Spleen (tissue), 11 donors: ENCODE results near the gene NRROS. TPM values are rescaled to one million over a fixed set of nuclear protein-coding genes. Genes with fewer than 3 reads are reported as not detected.
A peak's percentile ranks its signal among the peaks of the same experiment; 100 is the strongest.

Source experiments
- DNase-seq: peaks from one replicate; pipeline ENCODE4 v3.0.0-alpha.2; 2020
- H3K27ac ChIP-seq, 8 donors: fragments of 200-600 bp; sonication (generic) in 7 of 8; 1 replicate in 4 of 8; 2 replicates in 4 of 8; pipeline versions ENCODE4 v1.5.0 to v1.8.0; 2016 to 2021; ENCODE audit warnings: inconsistent platforms in 4 of 8, mild to moderate bottlenecking in 4 of 8, moderate library complexity in 1 of 8
- H3K27me3 ChIP-seq, 7 donors: fragments of 200-600 bp; sonication (generic) in 6 of 7; replicated peaks in 1 of 7; 1 replicate in 4 of 7; 2 replicates in 3 of 7; pipeline versions ENCODE4 v1.5.0 to v1.8.0; 2016 to 2021; ENCODE audit warnings: inconsistent platforms in 3 of 7, mild to moderate bottlenecking in 1 of 7
- H3K36me3 ChIP-seq, 6 donors: fragments of 200-600 bp; sonication (generic) in 5 of 6; 1 replicate in 4 of 6; 2 replicates in 2 of 6; pipeline versions ENCODE4 v1.5.0 to v1.8.0; 2016 to 2021; ENCODE audit warnings: inconsistent platforms in 2 of 6
- H3K4me1 ChIP-seq, 6 donors: fragments of 200-600 bp; sonication (generic) in 5 of 6; 1 replicate in 3 of 6; 2 replicates in 3 of 6; pipeline versions ENCODE4 v1.5.0 to v1.8.0; 2016 to 2021; ENCODE audit warnings: inconsistent platforms in 3 of 6
- H3K4me3 ChIP-seq, 8 donors: fragments of 200-600 bp; sonication (generic) in 7 of 8; 1 replicate in 4 of 8; 2 replicates in 4 of 8; pipeline versions ENCODE4 v1.5.0 to v1.8.0; 2016 to 2021; ENCODE audit warnings: inconsistent platforms in 4 of 8, mild to moderate bottlenecking in 4 of 8, moderate library complexity in 2 of 8
- H3K9me3 ChIP-seq, 8 donors: fragments of 200-600 bp; sonication (generic) in 7 of 8; 1 replicate in 4 of 8; 2 replicates in 4 of 8; pipeline versions ENCODE4 v1.5.0 to v1.8.0; 2016 to 2021; ENCODE audit warnings: inconsistent platforms in 4 of 8
- CTCF ChIP-seq, 11 experiments: fragments of 200-600 bp in 7 of 11; fragments of 450-650 bp in 4 of 11; sonication (generic) in 4 of 11; IDR thresholded peaks in 8 of 11; conservative IDR thresholded peaks in 3 of 11; 1 replicate in 7 of 11; 2 replicates in 4 of 11; pipeline versions ENCODE4 v1.4.0 to v1.8.0; 2016 to 2021; ENCODE audit warnings: antibody characterized with exemption in 11 of 11, inconsistent platforms in 4 of 11, mild to moderate bottlenecking in 1 of 11
- POLR2A ChIP-seq, 3 donors: fragments of 450-650 bp; IDR thresholded peaks; one replicate each; pipeline ENCODE4 v1.5.1; 2017; ENCODE audit warnings: antibody characterized with exemption in 3 of 3, mild to moderate bottlenecking in 1 of 3
- POLR2AphosphoS5 ChIP-seq, 3 donors: sonication (generic); formaldehyde crosslinking; IDR thresholded peaks; one replicate each; pipeline ENCODE4 v1.5.1; 2017; ENCODE audit warnings: antibody characterized with exemption in 3 of 3
- WGBS, 5 donors: extraction: QIAGEN DNeasy Blood & Tissue Kit in 3 of 5; methylation state at CpG; one replicate each; pipeline versions ENCODE4 v1.1.5 to v1.1.7; 2013 to 2018; 5-methylcytosine and 5-hydroxymethylcytosine counted together
- intact Hi-C: fragments of 100-400 bp; cut with DNase I; formaldehyde crosslinking; loops from one replicate; pipeline ENCODE4 v1.15.0; 2023; ENCODE audit warnings: low total_unique reads
- polyA plus RNA-seq, 3 donors: library from polyadenylated mRNA; stranded (reverse); fragments of 200-250 nt; gene quantifications; one replicate each; pipeline ENCODE4 v1.2.1, GENCODE V29; 2013
- total RNA-seq, 7 donors: library from RNA; depleted of rRNA in 3 of 7; stranded (reverse); fragments of >200 nt in 3 of 7; fragmentation: NEBNext Ultra II Directional in 4 of 7; extraction: Animal tissue kit (Norgen Biotek cat#: 25700) in 4 of 7; gene quantifications; one replicate each; pipeline versions ENCODE4 v1.1.0 to v1.2.1, GENCODE V29; 2016 to 2021
- donor health status: healthy with polysubstance abuse.
- donor health status: DM: no; HTN: no; CAD: no; lungs with moderate emphysema.
- donor health status: DM: no; HTN: no; CAD: no.
- donor health status: Bipolar disorder and iron deficiency.
- donor health status: healthy.
- donor health status: DM: no; HTN: no; CAD: no.
- donor health status: DM: yes; HTN: yes; CAD: no.

The NRROS gene
- total and polyA plus RNA-seq, 10 donors, result 7.8 to 35.2 (median 29.9) TPM

DNA sequence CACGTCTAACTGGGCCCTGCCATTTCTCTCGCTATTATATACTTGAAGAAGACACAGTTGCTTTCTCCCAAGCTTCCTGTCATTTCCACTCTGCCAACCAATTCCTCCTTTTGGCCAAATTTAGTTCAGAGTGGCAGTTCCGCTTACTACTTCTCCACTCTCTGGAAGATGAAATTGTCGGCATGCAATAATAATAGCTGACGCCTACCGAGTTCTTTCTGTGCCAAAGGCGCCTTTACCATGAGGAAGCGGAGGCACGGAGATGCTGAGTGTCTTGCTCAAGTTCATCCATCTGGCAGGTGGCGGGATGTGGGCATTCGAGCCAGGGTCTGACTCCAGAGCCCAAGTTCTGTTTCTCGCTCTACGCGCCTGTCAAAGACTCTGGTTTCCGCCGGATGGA is 14.6 kb upstream of the NRROS start:
- Histone ChIP-seq H3K27me3 (no peaks in the 10 kb centered on the region), H3K27ac (peak overlapping the region; percentile 40 to 82 (median 60)), H3K4me1 (peaks cover 10 to 67% (median 34%) of the 10 kb centered on the region in 6 donors), H3K9me3 (no peaks in the 10 kb centered on the region), H3K4me3 (peak overlapping the region in 3 of 8 donors; percentile 8 to 40 (median 16)), H3K36me3 (no peaks in the 10 kb centered on the region)
- intact Hi-C loops, result no loop called here
- TF ChIP-seq POLR2AphosphoS5 (IDR thresholded peaks at IDR 0.05) (peak in 1 of 3 donors; percentile 30), CTCF (IDR thresholded peaks at IDR 0.05 in 8 of 11, conservative IDR thresholded peaks at IDR 0.05 in 3 of 11) (no peak)
- peak; percentile 82 for DNase-seq
- 60 to 86% (median 78%) methylated on average over 16 of the region's 16 CpGs for WGBS, 5 donors

GRCh38 chr3:196625331-196625730 is 14.2 kb upstream of the NRROS start:
- 61 to 92% (median 76%) methylated on average over 6 of the region's 6 CpGs for WGBS, 5 donors
- H3K27ac ChIP-seq, result peak overlapping the region in 5 of 8 donors; percentile 59 to 82 (median 70)

GRCh38 chr3:196627918-196628231 is 11.6 kb upstream of the NRROS start:
- intact Hi-C loops, result no loop called here
- DNase-seq, result no peak
- H3K4me1 ChIP-seq, result peaks cover 17 to 66% (median 35%) of the 10 kb centered on the region in 6 donors
- no peak overlapping the region for H3K4me3 ChIP-seq
- H3K27ac ChIP-seq, result no peak overlapping the region
- 92 to 98% (median 95%) methylated on average over 8 of the region's 8 CpGs for WGBS, 5 donors
- peaks cover 0 to 5% (median 0%) of the 10 kb centered on the region in 6 donors for H3K36me3 ChIP-seq
- no peaks in the 10 kb centered on the region for H3K27me3 ChIP-seq
- no peaks in the 10 kb centered on the region for H3K9me3 ChIP-seq
- TF ChIP-seq CTCF (IDR thresholded peaks at IDR 0.05 in 8 of 11, conservative IDR thresholded peaks at IDR 0.05 in 3 of 11) (no peak), POLR2A (IDR thresholded peaks at IDR 0.05) (no peak), POLR2AphosphoS5 (IDR thresholded peaks at IDR 0.05) (no peak)

More at GRCh38 chr3:196625331-196625730, 14.2 kb upstream of the NRROS start:
- TF ChIP-seq POLR2A (IDR thresholded peaks at IDR 0.05) (no peak), POLR2AphosphoS5 (IDR thresholded peaks at IDR 0.05) (no peak), CTCF (IDR thresholded peaks at IDR 0.05 in 8 of 11, conservative IDR thresholded peaks at IDR 0.05 in 3 of 11) (no peak)
- Histone ChIP-seq H3K36me3 (no peaks in the 10 kb centered on the region), H3K4me1 (peaks cover 9 to 67% (median 30%) of the 10 kb centered on the region in 6 donors), H3K4me3 (peak overlapping the region in 1 of 8 donors; percentile 40), H3K27me3 (no peaks in the 10 kb centered on the region), H3K9me3 (no peaks in the 10 kb centered on the region)
- DNase-seq, result no peak
- intact Hi-C loops, result no loop called here

DNA sequence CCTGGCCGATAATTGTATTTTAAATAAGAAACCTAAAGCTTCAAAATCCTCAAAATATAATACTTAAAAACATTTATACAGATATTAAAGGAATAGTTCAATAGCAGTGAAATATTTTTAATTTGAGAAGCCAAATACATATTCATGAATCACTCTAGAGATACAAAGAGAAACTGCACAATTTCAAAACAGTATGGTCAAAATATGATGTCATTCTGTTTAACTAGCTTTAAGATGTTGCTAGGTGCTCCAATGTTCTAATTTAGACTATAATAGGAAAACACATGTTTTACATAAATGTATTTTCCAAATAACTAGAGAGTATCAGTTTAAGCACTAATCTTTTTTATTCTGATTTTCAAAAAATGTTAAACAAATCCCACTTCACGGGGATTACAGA is 10.3 kb upstream of the NRROS start:
- Histone ChIP-seq H3K36me3 (peaks cover 0 to 5% (median 0%) of the 10 kb centered on the region in 6 donors), H3K9me3 (no peaks in the 10 kb centered on the region), H3K4me1 (peaks cover 20 to 66% (median 37%) of the 10 kb centered on the region in 6 donors), H3K27me3 (no peaks in the 10 kb centered on the region), H3K4me3 (no peak overlapping the region), H3K27ac (peak overlapping the region in 2 of 8 donors; percentile 18 to 53)
- WGBS, 5 donors, result 65 to 83% (median 73%) methylated on average over 2 of the region's 2 CpGs
- no peak for DNase-seq
- no peak for TF ChIP-seq POLR2AphosphoS5 (IDR thresholded peaks at IDR 0.05)
- TF ChIP-seq CTCF (IDR thresholded peaks at IDR 0.05 in 8 of 11, conservative IDR thresholded peaks at IDR 0.05 in 3 of 11), result no peak
- no peak for TF ChIP-seq POLR2A (IDR thresholded peaks at IDR 0.05)
- intact Hi-C loops, result no loop called here
